Activated naive CD8-positive, alpha-beta T cell treated with anti-CD3 and anti-CD28 coated beads, Interleukin-2, amount 10 ng/mL, durations not matched to agents 7 days and 5 days (primary cell): ENCODE results near the gene ABCF3. TPM values are rescaled to one million over a fixed set of nuclear protein-coding genes. Genes with fewer than 3 reads are reported as not detected.

ENCODE experiments used
- ATAC-seq: fragments of 150-1000 bp; cut with Tn5 transposase; one replicate; pipeline ENCODE4 v1.10.0; 2021; ENCODE audit warnings: low read depth, moderate library complexity
- POLR2A ChIA-PET: fragments of 350-600 bp; sonication (Branson Sonifier 250); formaldehyde crosslinking; loops from one replicate; lab custom pipeline; 2021; ENCODE audit warnings: antibody characterized with exemption; lab: Charles Lee
- DNase-seq: peaks from one replicate; pipeline ENCODE4 v3.0.0; 2021
- H3K27ac Mint-ChIP-seq: one replicate; pipeline ENCODE4 v1.8.0; 2022; ENCODE audit warnings: mild to moderate bottlenecking, mixed read lengths
- H3K27me3 Mint-ChIP-seq: one replicate; pipeline ENCODE4 v1.8.0; 2022; ENCODE audit warnings: mild to moderate bottlenecking, moderate library complexity, mixed read lengths
- H3K36me3 Mint-ChIP-seq: one replicate; pipeline ENCODE4 v1.8.0; 2021; ENCODE audit warnings: mild to moderate bottlenecking, mixed read lengths
- H3K4me1 Mint-ChIP-seq: one replicate; pipeline ENCODE4 v1.8.0; 2021; ENCODE audit warnings: mixed read lengths
- H3K4me3 Mint-ChIP-seq: one replicate; pipeline ENCODE4 v1.8.0; 2022; ENCODE audit warnings: mild to moderate bottlenecking, moderate library complexity, mixed read lengths
- H3K9me3 Mint-ChIP-seq: one replicate; pipeline ENCODE4 v1.8.0; 2021; ENCODE audit warnings: mixed read lengths
- total RNA-seq, 2 experiments: library from RNA; stranded (reverse); gene quantifications; one replicate each; pipeline ENCODE4 v1.2.3, GENCODE V29; 2021

Gene ABCF3
- total RNA-seq, 2 experiments from 2014 or later: 68.6 to 76.3 TPM

GRCh38 chr3:184172681-184173373, 13.2 kb upstream of the ABCF3 start:
- no peak overlapping the region for H3K27ac Mint-ChIP-seq
- H3K36me3 Mint-ChIP-seq: peaks cover 12% of the 10 kb centered on the region
- H3K4me1 Mint-ChIP-seq: peaks cover 19% of the 10 kb centered on the region
- ATAC-seq: no peak
- H3K27me3 Mint-ChIP-seq: no peaks in the 10 kb centered on the region
- no peaks in the 10 kb centered on the region for H3K9me3 Mint-ChIP-seq
- no peak for DNase-seq
- POLR2A ChIA-PET: interaction anchor here (1.6 kb wide), 1 partner anchor 13 kb away, joined by 4 read pairs; the partner anchor contains the start of gene ABCF3
- no peak overlapping the region for H3K4me3 Mint-ChIP-seq

- no peak for ATAC-seq
- no peaks in the 10 kb centered on the region for H3K27me3 Mint-ChIP-seq
- H3K9me3 Mint-ChIP-seq: no peaks in the 10 kb centered on the region
- POLR2A ChIA-PET: interaction anchor here (1.6 kb wide), 1 partner anchor 12 kb away, joined by 4 read pairs; the partner anchor contains the start of gene ABCF3
- H3K36me3 Mint-ChIP-seq: peaks cover 10% of the 10 kb centered on the region
- peaks cover 21% of the 10 kb centered on the region for H3K4me1 Mint-ChIP-seq
- DNase-seq: no peak
- H3K27ac Mint-ChIP-seq: no peak overlapping the region
- H3K4me3 Mint-ChIP-seq: no peak overlapping the region
Observed at GRCh38 chr3:184173374-184173722, 12.7 kb upstream of the ABCF3 start.

- Mint-ChIP-seq H3K4me1 (peaks cover 21% of the 10 kb centered on the region), H3K4me3 (peak overlapping the region; percentile 92), H3K36me3 (peaks cover 12% of the 10 kb centered on the region), H3K27me3 (no peaks in the 10 kb centered on the region), H3K9me3 (no peaks in the 10 kb centered on the region), H3K27ac (peak overlapping the region; percentile 73)
- no peak for DNase-seq
- POLR2A ChIA-PET: interaction anchor here (0.6 to 1.6 kb wide), 8 partner anchors 10 to 639 kb away, joined by 3 to 5 read pairs (median 3); partner anchors contain the start of genes ABCF3 and EIF2B5
- peak; percentile 5 for ATAC-seq
Observed at GRCh38 chr3:184174284-184174645, 11.7 kb upstream of the ABCF3 start.

- POLR2A ChIA-PET: interaction anchor here (0.6 to 1.1 kb wide), 8 partner anchors 11 to 196 kb away, joined by 3 to 8 read pairs (median 4); partner anchors contain the start of genes ABCF3 and EIF2B5
- peaks cover 14% of the 10 kb centered on the region for H3K36me3 Mint-ChIP-seq
- peaks cover 21% of the 10 kb centered on the region for H3K4me1 Mint-ChIP-seq
- peak within 1 kb of the TSS; percentile 92 for H3K4me3 Mint-ChIP-seq
- DNase-seq (peak; percentile 98), ATAC-seq (peak; percentile 94)
- no peaks in the 10 kb centered on the region for H3K27me3 Mint-ChIP-seq
- no peaks in the 10 kb centered on the region for H3K9me3 Mint-ChIP-seq
- H3K27ac Mint-ChIP-seq: peak within 1 kb of the TSS; percentile 81
Observed at GRCh38 chr3:184174646-184175492, 11.1 kb upstream of the ABCF3 start, which contains the start of gene AP2M1. AP2M1 (plus strand) TSS chr3:184174855; CDS start chr3:184176994, 2,139 bp downstream.

DNA sequence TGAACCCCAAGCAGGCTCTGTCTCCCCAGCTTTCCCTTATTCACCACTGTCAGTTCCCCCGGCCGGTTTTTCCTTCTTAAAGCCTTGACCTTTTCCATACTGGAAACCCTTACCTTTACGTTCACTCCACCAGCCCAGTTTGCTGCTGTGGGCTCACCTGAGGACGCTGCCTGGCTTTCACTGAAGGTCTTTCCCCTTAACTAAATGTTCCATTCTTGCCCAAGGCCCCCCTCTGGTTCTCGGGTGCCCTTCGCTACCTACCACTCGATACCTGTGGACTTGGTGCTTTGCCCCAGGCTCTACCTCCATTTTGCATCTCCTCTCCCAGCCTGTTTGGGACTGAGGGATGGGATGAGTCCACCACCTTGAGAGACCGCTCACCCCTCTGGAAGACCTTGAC, 10.5 kb upstream of the ABCF3 start:
- DNase-seq: no peak
- ATAC-seq: no peak

DNA sequence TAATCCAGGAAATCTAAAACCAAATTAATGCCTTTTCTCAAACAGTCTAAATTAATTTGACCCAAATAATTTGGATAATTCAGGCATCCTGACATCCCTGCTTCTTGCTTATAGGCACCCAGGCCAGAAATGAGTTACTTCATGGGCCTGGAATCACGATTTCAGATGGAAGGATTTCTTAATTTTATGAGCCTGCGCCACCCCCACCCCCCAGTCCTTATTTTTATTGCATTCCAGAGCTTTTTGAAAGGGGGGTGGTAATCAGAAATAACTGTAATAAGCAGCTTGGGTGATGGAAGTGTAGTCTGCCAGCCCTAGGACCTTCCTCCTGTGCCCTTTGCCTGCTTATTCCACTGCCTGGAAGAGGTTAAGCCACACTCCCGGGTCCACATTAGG, 10.0 kb upstream of the ABCF3 start:
- ATAC-seq: no peak
- POLR2A ChIA-PET: no interaction called here
- no peak for DNase-seq
- Mint-ChIP-seq H3K27me3 (no peaks in the 10 kb centered on the region), H3K4me1 (peaks cover 20% of the 10 kb centered on the region), H3K4me3 (peak overlapping the region; percentile 92), H3K27ac (peak overlapping the region; percentile 81), H3K36me3 (peaks cover 17% of the 10 kb centered on the region), H3K9me3 (no peaks in the 10 kb centered on the region)

More for the DNA sequence above, 10.5 kb upstream of the ABCF3 start:
- Mint-ChIP-seq H3K27ac (peak overlapping the region; percentile 81), H3K4me1 (peaks cover 21% of the 10 kb centered on the region), H3K36me3 (peaks cover 17% of the 10 kb centered on the region), H3K27me3 (no peaks in the 10 kb centered on the region), H3K4me3 (peak overlapping the region; percentile 92), H3K9me3 (no peaks in the 10 kb centered on the region)
- POLR2A ChIA-PET: interaction anchor here (0.7 to 1.1 kb wide), 4 partner anchors 10 to 40 kb away, joined by 3 to 8 read pairs (median 6); partner anchors contain the start of genes ABCF3 and EIF2B5

GRCh38 chr3:184176377-184177330, 9.3 kb upstream of the ABCF3 start:
- ATAC-seq (no peak), DNase-seq (no peak)
- Mint-ChIP-seq H3K9me3 (no peaks in the 10 kb centered on the region), H3K36me3 (peaks cover 19% of the 10 kb centered on the region), H3K27me3 (no peaks in the 10 kb centered on the region), H3K27ac (no peak overlapping the region), H3K4me3 (peak overlapping the region; percentile 92), H3K4me1 (peaks cover 20% of the 10 kb centered on the region)
- POLR2A ChIA-PET: no interaction called here

DNA sequence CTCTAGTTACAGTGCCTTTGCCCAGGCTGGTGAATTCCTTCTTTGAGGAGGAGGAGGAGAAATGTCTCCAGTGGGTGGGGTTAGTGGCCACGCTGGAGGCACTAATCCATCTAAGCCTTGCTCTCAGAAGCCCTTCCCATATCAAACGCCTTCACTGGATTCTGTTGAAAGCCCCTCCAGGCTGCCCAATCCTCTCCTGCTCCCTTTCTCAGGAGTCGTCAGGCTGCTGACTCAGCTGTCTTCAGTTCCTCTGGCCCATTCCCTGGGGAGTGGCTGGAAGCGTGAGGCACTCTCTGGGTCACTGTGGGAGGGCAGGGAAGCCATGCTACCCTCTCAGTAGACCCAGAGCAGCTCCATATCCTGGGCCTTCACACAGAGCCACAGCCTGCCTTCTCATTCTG, 8.7 kb upstream of the ABCF3 start:
- POLR2A ChIA-PET: no interaction called here

DNA sequence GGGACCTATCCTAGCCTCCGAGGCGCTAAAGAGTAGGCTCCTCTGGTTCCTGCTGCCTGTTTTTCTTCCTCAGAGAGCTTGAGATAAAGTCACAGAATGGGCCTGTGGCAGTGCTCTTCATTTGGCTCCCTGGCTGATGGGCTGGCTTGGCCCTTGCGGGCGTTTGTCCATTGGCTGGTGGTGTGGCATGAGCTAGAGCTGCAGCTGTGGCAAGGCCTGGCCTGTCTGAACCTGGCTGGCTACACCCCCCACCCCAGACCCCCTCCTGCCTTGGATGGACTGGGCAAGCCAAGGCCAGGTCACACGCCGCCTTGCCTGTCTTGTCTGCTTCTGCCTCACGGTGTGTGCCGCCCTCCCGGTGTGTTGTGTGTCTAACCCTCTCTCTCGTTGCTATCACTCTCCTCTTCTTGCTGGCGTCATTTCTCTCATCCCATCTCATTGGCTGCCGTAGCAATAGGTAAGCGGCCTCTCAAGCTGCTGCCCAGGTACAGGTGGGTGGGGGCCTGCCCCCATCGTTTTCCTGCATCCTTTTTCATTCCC, 8.2 kb upstream of the ABCF3 start:
- DNase-seq (no peak), ATAC-seq (no peak)
- no peaks in the 10 kb centered on the region for H3K27me3 Mint-ChIP-seq
- H3K27ac Mint-ChIP-seq: no peak overlapping the region
- POLR2A ChIA-PET: no interaction called here
- H3K9me3 Mint-ChIP-seq: no peaks in the 10 kb centered on the region
- no peak overlapping the region for H3K4me3 Mint-ChIP-seq
- peaks cover 20% of the 10 kb centered on the region for H3K4me1 Mint-ChIP-seq
- peaks cover 17% of the 10 kb centered on the region for H3K36me3 Mint-ChIP-seq

More for the DNA sequence above, 8.7 kb upstream of the ABCF3 start:
- Mint-ChIP-seq H3K36me3 (peaks cover 19% of the 10 kb centered on the region), H3K4me3 (no peak overlapping the region), H3K9me3 (no peaks in the 10 kb centered on the region), H3K27me3 (no peaks in the 10 kb centered on the region), H3K27ac (no peak overlapping the region), H3K4me1 (peaks cover 20% of the 10 kb centered on the region)
- ATAC-seq (no peak), DNase-seq (no peak)

GRCh38 chr3:184178521-184179138, 7.4 kb upstream of the ABCF3 start:
- POLR2A ChIA-PET: no interaction called here
- H3K4me3 Mint-ChIP-seq: no peak overlapping the region
- H3K36me3 Mint-ChIP-seq: peaks cover 14% of the 10 kb centered on the region
- no peaks in the 10 kb centered on the region for H3K9me3 Mint-ChIP-seq
- H3K27me3 Mint-ChIP-seq: no peaks in the 10 kb centered on the region
- no peak for ATAC-seq
- no peak for DNase-seq
- H3K27ac Mint-ChIP-seq: no peak overlapping the region
- peaks cover 18% of the 10 kb centered on the region for H3K4me1 Mint-ChIP-seq

DNA sequence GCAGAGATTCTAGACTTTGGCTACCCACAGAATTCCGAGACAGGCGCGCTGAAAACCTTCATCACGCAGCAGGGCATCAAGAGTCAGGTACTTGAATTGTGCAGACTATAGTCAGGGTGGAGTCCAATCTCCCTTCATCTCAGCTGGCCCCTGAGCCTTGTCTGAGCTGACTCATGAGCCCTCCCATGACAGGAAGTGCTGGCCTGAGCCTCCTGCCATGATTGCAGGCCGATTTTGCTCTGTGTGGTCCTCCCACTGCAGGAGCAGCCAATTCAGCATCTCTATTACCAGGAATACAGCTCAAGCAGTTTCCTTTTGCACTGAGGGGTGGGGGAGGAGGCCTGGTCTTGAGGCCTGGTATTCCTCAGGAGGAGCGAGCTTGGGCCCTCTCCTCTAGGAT, 5.8 kb upstream of the ABCF3 start:
- Mint-ChIP-seq H3K27me3 (no peaks in the 10 kb centered on the region), H3K27ac (no peak overlapping the region), H3K9me3 (no peaks in the 10 kb centered on the region), H3K4me3 (no peak overlapping the region), H3K4me1 (peaks cover 14% of the 10 kb centered on the region), H3K36me3 (peaks cover 20% of the 10 kb centered on the region)
- POLR2A ChIA-PET: no interaction called here
- ATAC-seq: no peak
- DNase-seq: no peak

GRCh38 chr3:184181596-184181995, 4.4 kb upstream of the ABCF3 start:
- DNase-seq (no peak), ATAC-seq (no peak)
- no peaks in the 10 kb centered on the region for H3K27me3 Mint-ChIP-seq
- H3K36me3 Mint-ChIP-seq: peaks cover 20% of the 10 kb centered on the region
- no peak overlapping the region for H3K27ac Mint-ChIP-seq
- peaks cover 10% of the 10 kb centered on the region for H3K4me1 Mint-ChIP-seq
- H3K4me3 Mint-ChIP-seq: no peak overlapping the region
- no peaks in the 10 kb centered on the region for H3K9me3 Mint-ChIP-seq
- POLR2A ChIA-PET: interaction anchor here (0.6 kb wide), 1 partner anchor 31 kb away, joined by 5 read pairs; no protein-coding TSS in a partner anchor
